Loucy (cell line): Measurements from ENCODE around the gene AGAP1.

Source experiments
- H2AFZ ChIP-seq: fragments of 200-600 bp; sonication (generic); 2 replicates; pipeline ENCODE4 v1.6.0; 2016; ENCODE audit warnings: antibody characterized with exemption, mild to moderate bottlenecking, low read length, moderate library complexity
- H3F3A ChIP-seq: fragments of 200-600 bp; 2 replicates; pipeline ENCODE4 v1.6.0; 2016; ENCODE audit warnings: antibody characterized with exemption, low read depth, mild to moderate bottlenecking
- H3K27me3 ChIP-seq: fragments of 200-600 bp; sonication (generic); 2 replicates; pipeline ENCODE4 v1.6.1; 2014; ENCODE audit warnings: low read length, mild to moderate bottlenecking; ENCODE audit not compliant: insufficient read depth, poor library complexity, severe bottlenecking
- H3K36me3 ChIP-seq: fragments of 200-600 bp; sonication (generic); 2 replicates; pipeline ENCODE4 v1.6.1; 2016; ENCODE audit warnings: low read length; ENCODE audit not compliant: insufficient read depth
- H3K4me1 ChIP-seq: fragments of 200-600 bp; sonication (generic); 2 replicates; pipeline ENCODE4 v1.5.1; 2014; ENCODE audit warnings: low read length, mild to moderate bottlenecking; ENCODE audit not compliant: insufficient read depth, poor library complexity, severe bottlenecking
- H3K4me2 ChIP-seq: fragments of 200-600 bp; sonication (generic); 2 replicates; pipeline ENCODE4 v1.6.0; 2014; ENCODE audit warnings: antibody characterized with exemption, low read length, low read depth, mild to moderate bottlenecking; ENCODE audit not compliant: poor library complexity, severe bottlenecking
- H3K4me3 ChIP-seq: fragments of 200-600 bp; sonication (generic); 2 replicates; pipeline ENCODE4 v1.5.1; 2014; ENCODE audit warnings: low read length, mild to moderate bottlenecking, mixed read lengths; ENCODE audit not compliant: poor library complexity, severe bottlenecking
- H3K79me2 ChIP-seq: fragments of 200-600 bp; sonication (generic); 2 replicates; pipeline ENCODE4 v1.6.1; 2014; ENCODE audit warnings: low read length; ENCODE audit not compliant: insufficient read depth
- H3K9ac ChIP-seq: fragments of 200-600 bp; sonication (generic); 2 replicates; pipeline ENCODE4 v1.6.0; 2014; ENCODE audit warnings: mild to moderate bottlenecking, low read depth, low read length, moderate library complexity; ENCODE audit not compliant: poor library complexity, severe bottlenecking
- H3K9me2 ChIP-seq: fragments of 200-600 bp; sonication (generic); replicated peaks from 2 replicates; pipeline ENCODE4 v1.6.1; 2016; ENCODE audit warnings: low read depth, low read length, mixed read lengths
- H3K9me3 ChIP-seq: fragments of 200-600 bp; sonication (generic); 2 replicates; pipeline ENCODE4 v1.6.1; 2014; ENCODE audit warnings: mild to moderate bottlenecking, antibody characterized with exemption, low read length, low read depth; ENCODE audit not compliant: insufficient read depth
- H4K20me1 ChIP-seq: fragments of 200-600 bp; sonication (generic); 2 replicates; pipeline ENCODE4 v1.6.0; 2014; ENCODE audit warnings: antibody characterized with exemption, low read length, mild to moderate bottlenecking; ENCODE audit not compliant: insufficient read depth, poor library complexity, severe bottlenecking
- EZH2phosphoT487 ChIP-seq: fragments of 200-600 bp; IDR thresholded peaks from 2 replicates; pipeline ENCODE4 v1.6.1; 2018; ENCODE audit warnings: antibody characterized with exemption, mild to moderate bottlenecking, moderate library complexity, borderline replicate concordance
- TF ChIP-seq, protein P1 (sequence below): fragments of 200-600 bp; sonication (generic); conservative IDR thresholded peaks from 2 replicates; pipeline ENCODE4 v1.5.1; 2014; ENCODE audit warnings: mild to moderate bottlenecking, antibody characterized with exemption, low read length

The AGAP1 gene

DNA sequence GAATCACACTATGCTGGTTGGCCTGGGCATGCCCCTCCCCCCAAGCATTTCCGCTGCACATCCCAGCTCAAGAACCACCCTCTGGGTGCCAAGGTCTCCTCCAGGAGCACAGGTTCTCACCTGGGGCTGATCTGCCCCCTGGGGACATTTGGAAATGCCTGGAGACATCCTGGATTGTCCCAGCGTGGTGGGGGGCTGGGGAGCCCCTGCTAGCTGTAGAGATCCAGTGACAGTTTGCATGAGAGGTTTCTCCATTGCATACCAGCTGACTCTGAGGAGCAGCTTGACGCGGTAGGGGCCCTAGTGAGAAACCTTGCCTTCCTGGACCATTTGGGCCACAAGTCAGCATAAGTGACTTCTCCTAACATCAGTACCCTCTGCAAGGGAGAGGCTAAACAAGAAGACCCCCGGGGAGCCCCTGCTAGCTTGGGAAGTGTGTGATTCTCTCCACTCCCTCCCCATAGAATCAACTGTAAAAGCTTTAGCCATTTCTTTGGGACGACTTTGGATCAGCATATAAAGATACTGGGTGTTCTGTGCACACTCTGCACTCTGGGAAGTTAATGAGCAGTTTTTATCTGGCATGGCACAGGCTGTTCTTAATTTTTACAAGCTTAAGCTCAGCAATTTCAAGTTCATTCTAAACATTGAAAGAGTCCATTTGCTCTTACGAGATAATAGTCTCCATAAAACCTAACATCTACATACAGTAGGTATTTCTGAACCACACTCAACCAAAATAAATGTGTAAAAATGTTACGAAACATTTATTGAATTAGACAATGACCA is 580.2 kb downstream of the AGAP1 start:
- no peaks in the 10 kb centered on the region for H4K20me1 ChIP-seq
- TF ChIP-seq EZH2phosphoT487: no peak
- TF ChIP-seq, protein P1, sequence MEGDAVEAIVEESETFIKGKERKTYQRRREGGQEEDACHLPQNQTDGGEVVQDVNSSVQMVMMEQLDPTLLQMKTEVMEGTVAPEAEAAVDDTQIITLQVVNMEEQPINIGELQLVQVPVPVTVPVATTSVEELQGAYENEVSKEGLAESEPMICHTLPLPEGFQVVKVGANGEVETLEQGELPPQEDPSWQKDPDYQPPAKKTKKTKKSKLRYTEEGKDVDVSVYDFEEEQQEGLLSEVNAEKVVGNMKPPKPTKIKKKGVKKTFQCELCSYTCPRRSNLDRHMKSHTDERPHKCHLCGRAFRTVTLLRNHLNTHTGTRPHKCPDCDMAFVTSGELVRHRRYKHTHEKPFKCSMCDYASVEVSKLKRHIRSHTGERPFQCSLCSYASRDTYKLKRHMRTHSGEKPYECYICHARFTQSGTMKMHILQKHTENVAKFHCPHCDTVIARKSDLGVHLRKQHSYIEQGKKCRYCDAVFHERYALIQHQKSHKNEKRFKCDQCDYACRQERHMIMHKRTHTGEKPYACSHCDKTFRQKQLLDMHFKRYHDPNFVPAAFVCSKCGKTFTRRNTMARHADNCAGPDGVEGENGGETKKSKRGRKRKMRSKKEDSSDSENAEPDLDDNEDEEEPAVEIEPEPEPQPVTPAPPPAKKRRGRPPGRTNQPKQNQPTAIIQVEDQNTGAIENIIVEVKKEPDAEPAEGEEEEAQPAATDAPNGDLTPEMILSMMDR: no peak
- H3F3A ChIP-seq: no peaks in the 10 kb centered on the region
- H3K4me1 ChIP-seq: no peaks in the 10 kb centered on the region
- H3K79me2 ChIP-seq: no peaks in the 10 kb centered on the region
- H3K27me3 ChIP-seq: no peaks in the 10 kb centered on the region
- no peak overlapping the region for H2AFZ ChIP-seq
- no peak overlapping the region for H3K4me2 ChIP-seq
- H3K9me3 ChIP-seq: no peaks in the 10 kb centered on the region
- no peaks in the 10 kb centered on the region for H3K9me2 ChIP-seq
- no peak overlapping the region for H3K4me3 ChIP-seq
- no peaks in the 10 kb centered on the region for H3K36me3 ChIP-seq
- H3K9ac ChIP-seq: no peak overlapping the region

DNA sequence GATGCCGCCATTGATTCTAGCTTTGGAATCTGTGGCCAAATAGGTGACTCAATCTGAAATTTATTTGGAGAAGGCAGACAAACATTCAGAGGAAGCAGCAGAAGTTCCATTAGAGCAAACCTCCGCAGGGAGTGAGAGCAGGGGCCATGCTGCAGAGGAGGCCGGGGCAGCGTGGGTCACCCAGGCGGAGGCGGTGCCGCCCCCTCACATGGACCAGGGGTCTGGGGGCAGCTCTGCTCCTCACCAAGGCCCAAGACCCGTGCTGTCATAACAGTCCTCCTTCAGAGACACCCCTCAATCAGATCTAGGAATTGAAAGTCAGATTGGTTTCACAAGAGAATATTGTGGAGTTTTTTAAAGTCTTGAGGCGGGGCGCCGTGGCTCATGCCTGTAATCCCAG is 582.0 kb downstream of the AGAP1 start:
- Histone ChIP-seq H4K20me1 (no peaks in the 10 kb centered on the region), H3K9me3 (no peaks in the 10 kb centered on the region), H3K4me2 (no peak overlapping the region), H3K4me1 (no peaks in the 10 kb centered on the region), H3K79me2 (no peaks in the 10 kb centered on the region), H3K27me3 (no peaks in the 10 kb centered on the region), H3K4me3 (no peak overlapping the region), H3F3A (no peaks in the 10 kb centered on the region), H3K9ac (no peak overlapping the region), H3K36me3 (no peaks in the 10 kb centered on the region), H3K9me2 (no peaks in the 10 kb centered on the region), H2AFZ (no peak overlapping the region)
- no peak for TF ChIP-seq EZH2phosphoT487
- TF ChIP-seq, protein P1: no peak

DNA sequence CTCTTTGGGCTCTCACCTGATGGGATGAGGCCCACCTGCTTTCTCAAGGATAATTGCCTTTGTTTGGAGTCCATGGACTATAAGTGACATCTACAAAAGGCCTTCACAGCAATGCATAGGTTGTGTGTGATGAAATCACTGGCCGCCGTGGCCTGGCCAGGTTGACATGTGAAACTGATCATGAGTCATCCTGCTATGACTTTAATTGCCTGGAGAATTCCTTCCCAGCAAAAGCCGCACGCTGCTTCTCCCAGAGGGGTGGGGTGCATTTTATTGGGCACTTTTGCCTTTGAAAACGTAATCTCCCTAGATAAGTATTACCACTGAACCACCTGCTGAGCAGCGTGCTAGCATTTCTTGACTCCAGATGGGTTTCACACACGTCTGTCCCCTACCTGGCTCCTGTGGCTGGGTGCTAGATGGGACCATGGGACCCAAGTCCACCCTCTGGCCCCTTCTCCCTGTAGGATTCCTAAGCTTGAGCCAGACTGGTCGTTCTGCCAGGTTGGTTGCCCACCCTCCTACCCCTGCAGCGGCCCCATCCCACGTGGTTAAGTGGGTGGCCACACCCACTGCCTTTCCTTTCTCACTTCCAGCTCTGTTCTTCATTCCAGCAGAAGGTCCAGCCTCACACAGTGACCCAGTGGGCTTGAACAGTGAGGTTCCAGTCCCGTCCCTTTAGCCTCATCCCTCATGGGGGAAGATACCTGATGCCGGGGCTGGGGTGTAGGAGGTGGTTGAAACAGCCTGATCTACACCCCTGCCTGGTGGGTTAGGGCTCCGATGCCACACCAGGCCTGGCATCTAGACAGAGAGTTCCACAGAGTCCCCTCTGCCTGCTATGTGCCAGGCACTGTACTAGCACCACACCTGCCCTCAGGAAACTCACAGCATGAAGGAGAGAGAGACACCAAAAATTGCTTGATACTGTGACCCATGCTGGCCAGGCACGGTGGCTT is 584.7 kb downstream of the AGAP1 start:
- Histone ChIP-seq H3K4me1 (no peaks in the 10 kb centered on the region), H3K36me3 (no peaks in the 10 kb centered on the region), H3K4me3 (no peak overlapping the region), H3K9me2 (no peaks in the 10 kb centered on the region), H2AFZ (no peak overlapping the region), H3K9ac (no peak overlapping the region), H3K79me2 (no peaks in the 10 kb centered on the region), H3K9me3 (no peaks in the 10 kb centered on the region), H3K4me2 (no peak overlapping the region), H3F3A (no peaks in the 10 kb centered on the region), H3K27me3 (no peaks in the 10 kb centered on the region), H4K20me1 (no peaks in the 10 kb centered on the region)
- TF ChIP-seq, protein P1: no peak
- no peak for TF ChIP-seq EZH2phosphoT487
